ENCODE results near the gene TRIO.

TRIO gene

GRCh38 chr5:14171046-14171445 lies 27.9 kb downstream of the TRIO start:
- DNase-seq = no peak

- DNase-seq = no peak
Observed at GRCh38 chr5:14171621-14172020, 28.5 kb downstream of the TRIO start.

- DNase-seq = no peak
Observed at GRCh38 chr5:14172149-14172795, 29.1 kb downstream of the TRIO start.

- peak; percentile 45 for DNase-seq
Observed at GRCh38 chr5:14173377-14174229, 30.5 kb downstream of the TRIO start.

GRCh38 chr5:14174230-14174636 lies 31.1 kb downstream of the TRIO start:
- no peak for DNase-seq

- DNase-seq = no peak
Observed at GRCh38 chr5:14175381-14175780, 32.2 kb downstream of the TRIO start.

- no peak for DNase-seq
Observed at GRCh38 chr5:14176888-14177287, 33.7 kb downstream of the TRIO start.

- DNase-seq = no peak
Observed at GRCh38 chr5:14177634-14178033, 34.5 kb downstream of the TRIO start.

- DNase-seq = no peak
Observed at GRCh38 chr5:14178091-14178490, 34.9 kb downstream of the TRIO start.

- DNase-seq = no peak
Observed at GRCh38 chr5:14178671-14179211, 35.6 kb downstream of the TRIO start.

GRCh38 chr5:14179446-14179845 lies 36.3 kb downstream of the TRIO start:
- no peak for DNase-seq

GRCh38 chr5:14180437-14180836 lies 37.3 kb downstream of the TRIO start:
- no peak for DNase-seq

- no peak for DNase-seq
Observed at GRCh38 chr5:14181299-14181968, 38.3 kb downstream of the TRIO start.

GRCh38 chr5:14182761-14183160 lies 39.6 kb downstream of the TRIO start:
- no peak for DNase-seq

- no peak for DNase-seq
Observed at GRCh38 chr5:14183187-14183939, 40.2 kb downstream of the TRIO start.

GRCh38 chr5:14184082-14184481 lies 40.9 kb downstream of the TRIO start:
- DNase-seq = no peak

- no peak for DNase-seq
Observed at GRCh38 chr5:14184725-14185124, 41.6 kb downstream of the TRIO start.

- DNase-seq = no peak
Observed at GRCh38 chr5:14185326-14186058, 42.4 kb downstream of the TRIO start.

GRCh38 chr5:14186059-14186830 lies 43.1 kb downstream of the TRIO start:
- no peak for DNase-seq

- no peak for DNase-seq
Observed at GRCh38 chr5:14187157-14187556, 44.0 kb downstream of the TRIO start.

GRCh38 chr5:14187660-14188059 lies 44.5 kb downstream of the TRIO start:
- DNase-seq = no peak
